Neuronal stem cell (in vitro differentiated cells): ENCODE results near the gene PER3.

Experiments
- DNase-seq: peaks from one replicate; pipeline ENCODE4 v3.0.0-alpha.2; 2013; ENCODE audit warnings: low spot score
- H2AFZ ChIP-seq: one replicate; pipeline ENCODE4 v1.6.1; 2013; ENCODE audit warnings: mild to moderate bottlenecking, low read length, inconsistent platforms
- H2AK5ac ChIP-seq: 2 replicates; pipeline ENCODE4 v1.6.1; 2013; ENCODE audit warnings: low read depth, mild to moderate bottlenecking, inconsistent platforms, low read length, moderate library complexity, mixed read lengths
- H2BK120ac ChIP-seq: 2 replicates; pipeline ENCODE4 v1.6.1; 2013; ENCODE audit warnings: low read depth, mild to moderate bottlenecking, inconsistent platforms, low read length, moderate library complexity, mixed read lengths
- H2BK12ac ChIP-seq: one replicate; pipeline ENCODE4 v1.6.1; 2013; ENCODE audit warnings: low read length, inconsistent platforms
- H2BK15ac ChIP-seq: 2 replicates; pipeline ENCODE4 v1.6.1; 2013; ENCODE audit warnings: mild to moderate bottlenecking, low read length, inconsistent platforms, mixed read lengths
- H2BK5ac ChIP-seq: one replicate; pipeline ENCODE4 v1.6.1; 2013; ENCODE audit warnings: inconsistent platforms, mild to moderate bottlenecking, low read length, moderate library complexity
- H3K14ac ChIP-seq: one replicate; pipeline ENCODE4 v1.6.1; 2013; ENCODE audit warnings: low read length, inconsistent platforms
- H3K18ac ChIP-seq: 2 replicates; pipeline ENCODE4 v1.6.1; 2013; ENCODE audit warnings: low read length, inconsistent platforms
- H3K23ac ChIP-seq: 2 replicates; pipeline ENCODE4 v1.6.1; 2013; ENCODE audit warnings: low read depth, mild to moderate bottlenecking, mixed read lengths, low read length, inconsistent platforms; ENCODE audit not compliant: poor library complexity
- H3K27ac ChIP-seq: replicated peaks from 3 replicates; pipeline ENCODE4 v1.5.1; 2013; ENCODE audit warnings: low read length, inconsistent platforms
- H3K27me3 ChIP-seq, 3 experiments: 2 replicates each; pipeline ENCODE4 v1.6.1; 2013; ENCODE audit warnings: low read length in 3 of 3, mild to moderate bottlenecking in 2 of 3, inconsistent platforms in 1 of 3, low read depth in 1 of 3, mixed read lengths in 1 of 3, moderate library complexity in 1 of 3; ENCODE audit not compliant: control insufficient read depth in 3 of 3, insufficient read depth in 3 of 3
- H3K36me3 ChIP-seq, 2 donors: replicated peaks in 1 of 2; 2 replicates each; pipeline ENCODE4 v1.6.1; 2013; ENCODE audit warnings: low read length in 2 of 2; ENCODE audit not compliant: control insufficient read depth in 2 of 2, insufficient read depth in 2 of 2
- H3K4ac ChIP-seq: 2 replicates; pipeline ENCODE4 v1.6.1; 2013; ENCODE audit warnings: inconsistent platforms, mild to moderate bottlenecking, low read length, moderate library complexity
- H3K4me1 ChIP-seq, 2 donors: 1 replicate in 1 of 2; 2 replicates in 1 of 2; pipeline ENCODE4 v1.6.1; 2013; ENCODE audit warnings: low read length in 2 of 2, low read depth in 1 of 2; ENCODE audit not compliant: control insufficient read depth in 2 of 2, insufficient read depth in 1 of 2
- H3K4me2 ChIP-seq: one replicate; pipeline ENCODE4 v1.6.1; 2013; ENCODE audit warnings: mild to moderate bottlenecking, low read length, inconsistent platforms; ENCODE audit not compliant: insufficient read depth, poor library complexity, severe bottlenecking
- H3K4me3 ChIP-seq, 2 donors: 2 replicates each; pipeline ENCODE4 v1.5.1; 2013; ENCODE audit warnings: low read length in 2 of 2, mild to moderate bottlenecking in 2 of 2, inconsistent platforms in 1 of 2, moderate library complexity in 1 of 2
- H3K79me1 ChIP-seq: one replicate; pipeline ENCODE4 v1.6.1; 2013; ENCODE audit warnings: low read depth, mild to moderate bottlenecking, inconsistent platforms, low read length, moderate library complexity
- H3K9ac ChIP-seq: one replicate; pipeline ENCODE4 v1.6.1; 2013; ENCODE audit warnings: mild to moderate bottlenecking, low read depth, low read length, inconsistent platforms; ENCODE audit not compliant: poor library complexity
- H3K9me3 ChIP-seq, 2 donors: replicated peaks in 1 of 2; 2 replicates each; pipeline versions ENCODE3 to v1.6.1; 2013; ENCODE audit warnings: low read length in 2 of 2, mild to moderate bottlenecking in 2 of 2, inconsistent platforms in 1 of 2, low read depth in 1 of 2, mixed read lengths in 1 of 2, moderate library complexity in 1 of 2; ENCODE audit not compliant: control insufficient read depth in 2 of 2, insufficient read depth in 1 of 2
- H4K8ac ChIP-seq: one replicate; pipeline ENCODE4 v1.6.1; 2013; ENCODE audit warnings: low read depth, mild to moderate bottlenecking, inconsistent platforms, low read length, moderate library complexity
- H4K91ac ChIP-seq: one replicate; pipeline ENCODE4 v1.6.1; 2013; ENCODE audit warnings: low read length, low read depth, mild to moderate bottlenecking, inconsistent platforms; ENCODE audit not compliant: poor library complexity
- WGBS, 2 donors: extraction: QIAGEN DNeasy Blood & Tissue Kit; methylation state at CpG; one replicate each; pipeline ENCODE4 v1.1.7; 2013; ENCODE audit warnings: missing lambda C conversion rate in 2 of 2, mixed read lengths in 1 of 2; ENCODE audit not compliant: insufficient read length in 2 of 2, insufficient replicate concordance in 1 of 2; ENCODE audit errors: extremely low coverage in 2 of 2; 5-methylcytosine and 5-hydroxymethylcytosine counted together

PER3 gene

GRCh38 chr1:7853684-7854026 is 69.6 kb downstream of the PER3 start:
- Histone ChIP-seq H4K91ac (no peak overlapping the region), H2AFZ (no peak overlapping the region), H3K9ac (no peak overlapping the region), H3K4me3 (no peak overlapping the region), H3K14ac (no peak overlapping the region), H2AK5ac (no peak overlapping the region), H3K4me2 (no peak overlapping the region), H3K27ac (no peak overlapping the region), H4K8ac (peak overlapping the region; percentile 43), H2BK15ac (no peak overlapping the region), H2BK120ac (no peak overlapping the region), H3K9me3 (no peaks in the 10 kb centered on the region), H3K27me3 (no peaks in the 10 kb centered on the region), H3K23ac (no peak overlapping the region), H3K4ac (no peak overlapping the region), H2BK5ac (no peak overlapping the region), H3K4me1 (no peaks in the 10 kb centered on the region), H3K79me1 (no peaks in the 10 kb centered on the region), H2BK12ac (no peak overlapping the region), H3K36me3 (no peaks in the 10 kb centered on the region), H3K18ac (no peak overlapping the region)
- DNase-seq, result no peak
- WGBS, 2 donors, result no CpG with 5 or more reads among the region's 7 CpGs

DNA sequence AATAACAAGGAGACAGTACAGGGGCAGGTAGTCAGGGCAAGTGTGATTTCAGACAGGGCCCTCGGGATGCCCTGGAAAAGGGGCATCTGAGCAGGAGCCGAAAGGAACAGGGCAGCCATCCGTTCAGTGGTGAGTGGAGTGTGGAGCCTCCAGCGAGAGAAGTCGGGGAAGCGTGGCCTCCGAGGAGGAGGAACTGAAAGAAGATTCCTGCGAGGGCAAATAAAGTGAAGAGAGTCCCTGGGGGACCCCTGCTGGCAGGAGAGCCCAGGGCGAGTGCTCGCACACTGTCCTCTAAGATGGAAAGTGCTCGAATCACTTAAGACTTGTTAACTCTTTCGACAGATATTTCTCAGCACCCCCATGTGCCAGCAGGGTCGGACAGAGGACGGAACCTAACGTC is 72.3 kb downstream of the PER3 start:
- Histone ChIP-seq H3K9ac (no peak overlapping the region), H2BK15ac (no peak overlapping the region), H3K79me1 (no peaks in the 10 kb centered on the region), H3K36me3 (no peaks in the 10 kb centered on the region), H3K18ac (no peak overlapping the region), H2AFZ (peak overlapping the region; percentile 13), H3K23ac (no peak overlapping the region), H3K9me3 (no peaks in the 10 kb centered on the region), H2BK120ac (no peak overlapping the region), H2BK5ac (no peak overlapping the region), H2BK12ac (no peak overlapping the region), H3K4me1 (no peaks in the 10 kb centered on the region), H4K8ac (no peak overlapping the region), H4K91ac (no peak overlapping the region), H3K27me3 (no peaks in the 10 kb centered on the region), H3K4me2 (no peak overlapping the region), H2AK5ac (no peak overlapping the region), H3K27ac (no peak overlapping the region), H3K4ac (no peak overlapping the region), H3K4me3 (no peak overlapping the region), H3K14ac (peak overlapping the region; percentile 56)
- no CpG with 5 or more reads among the region's 15 CpGs for WGBS, 2 donors
- DNase-seq, result no peak

GRCh38 chr1:7857000-7857399 is 72.9 kb downstream of the PER3 start:
- no peak overlapping the region for H4K8ac ChIP-seq
- no peak overlapping the region for H3K4me3 ChIP-seq

GRCh38 chr1:7857985-7858384 is 73.9 kb downstream of the PER3 start:
- Histone ChIP-seq H2BK5ac (no peak overlapping the region), H3K9me3 (no peaks in the 10 kb centered on the region), H3K4me3 (no peak overlapping the region), H2BK15ac (no peak overlapping the region), H3K27me3 (no peaks in the 10 kb centered on the region), H2AK5ac (no peak overlapping the region), H3K23ac (no peak overlapping the region), H3K4me2 (no peak overlapping the region), H3K27ac (no peak overlapping the region), H3K36me3 (no peaks in the 10 kb centered on the region), H3K4me1 (no peaks in the 10 kb centered on the region), H4K8ac (no peak overlapping the region), H3K18ac (no peak overlapping the region), H3K79me1 (no peaks in the 10 kb centered on the region), H2BK12ac (no peak overlapping the region), H2AFZ (no peak overlapping the region), H3K4ac (no peak overlapping the region), H4K91ac (no peak overlapping the region), H3K9ac (no peak overlapping the region), H2BK120ac (no peak overlapping the region), H3K14ac (no peak overlapping the region)
- DNase-seq, result no peak
- WGBS, 2 donors, result no CpG with 5 or more reads among the region's 4 CpGs

More at GRCh38 chr1:7857000-7857399, 72.9 kb downstream of the PER3 start:
- no peaks in the 10 kb centered on the region for H3K9me3 ChIP-seq
- no peak overlapping the region for H4K91ac ChIP-seq
- H3K14ac ChIP-seq, result no peak overlapping the region
- no peak overlapping the region for H2BK5ac ChIP-seq
- no peak overlapping the region for H2BK15ac ChIP-seq
- H3K4ac ChIP-seq, result no peak overlapping the region
- H3K27ac ChIP-seq, result no peak overlapping the region
- H3K4me2 ChIP-seq, result no peak overlapping the region
- no CpG with 5 or more reads among the region's 2 CpGs for WGBS, 2 donors
- H3K79me1 ChIP-seq, result no peaks in the 10 kb centered on the region
- no peak overlapping the region for H2BK12ac ChIP-seq
- no peaks in the 10 kb centered on the region for H3K4me1 ChIP-seq
- H3K23ac ChIP-seq, result no peak overlapping the region
- no peak overlapping the region for H2AFZ ChIP-seq
- H3K36me3 ChIP-seq, result no peaks in the 10 kb centered on the region
- DNase-seq, result no peak
- no peak overlapping the region for H3K18ac ChIP-seq
- no peak overlapping the region for H2AK5ac ChIP-seq
- no peak overlapping the region for H2BK120ac ChIP-seq
- H3K27me3 ChIP-seq, result no peaks in the 10 kb centered on the region
- no peak overlapping the region for H3K9ac ChIP-seq
